GM18505 (cell line): ENCODE measurements around the gene PISD.
A peak's percentile ranks its signal among the peaks of the same experiment; 100 is the strongest.

Experiments used
- ATAC-seq: cut with Tn5 transposase; IDR thresholded peaks from one replicate; pipeline ENCODE4 v1.9.1; 2021; ENCODE audit not compliant: unreplicated experiment
- POLR2A ChIP-seq: IDR thresholded peaks from 4 replicates; pipeline ENCODE4 v1.6.1; 2011; ENCODE audit warnings: borderline replicate concordance; ENCODE audit not compliant: insufficient read depth, insufficient read length; ENCODE audit errors: extremely low read depth

PISD gene

DNA sequence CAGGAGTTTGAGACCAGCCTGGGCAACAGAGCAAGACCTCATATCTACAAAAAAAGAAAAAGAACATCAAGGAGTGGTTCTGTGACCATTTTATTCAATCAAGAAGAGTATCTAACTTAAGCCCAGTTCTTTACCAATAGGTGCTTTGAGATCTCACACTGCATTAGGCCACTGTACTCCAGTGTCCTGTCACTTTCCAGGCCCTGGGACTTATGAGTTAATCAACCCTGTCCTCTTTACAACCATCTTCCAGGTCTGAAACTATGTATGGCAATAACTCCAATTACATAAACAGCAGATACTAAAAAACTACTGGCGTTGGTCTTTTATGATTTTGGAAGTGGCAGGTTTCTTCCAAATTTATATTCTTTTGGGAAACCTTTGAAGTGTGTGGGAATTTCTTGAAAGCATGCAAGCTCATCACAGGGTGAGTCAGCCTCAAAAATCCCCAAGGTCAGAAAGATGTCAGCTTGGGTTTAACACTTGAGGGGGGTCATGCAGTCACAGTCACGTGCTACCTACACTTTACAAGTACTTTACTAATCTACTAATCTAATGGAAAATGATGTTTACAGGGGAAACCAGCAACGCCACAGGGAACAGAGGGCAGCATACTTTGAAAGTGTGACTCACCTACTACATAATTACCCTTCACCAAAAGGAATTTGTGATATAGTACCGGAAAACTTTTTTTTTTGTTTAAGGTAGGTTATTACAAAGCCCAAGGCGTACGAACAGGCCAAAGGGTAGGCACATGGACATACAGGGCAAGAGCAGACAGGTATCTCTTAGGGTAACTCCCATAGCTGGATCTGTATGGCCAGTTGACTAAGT is 15.6 kb downstream of the PISD start:
- ATAC-seq, result no peak
- no peak for TF ChIP-seq POLR2A

DNA sequence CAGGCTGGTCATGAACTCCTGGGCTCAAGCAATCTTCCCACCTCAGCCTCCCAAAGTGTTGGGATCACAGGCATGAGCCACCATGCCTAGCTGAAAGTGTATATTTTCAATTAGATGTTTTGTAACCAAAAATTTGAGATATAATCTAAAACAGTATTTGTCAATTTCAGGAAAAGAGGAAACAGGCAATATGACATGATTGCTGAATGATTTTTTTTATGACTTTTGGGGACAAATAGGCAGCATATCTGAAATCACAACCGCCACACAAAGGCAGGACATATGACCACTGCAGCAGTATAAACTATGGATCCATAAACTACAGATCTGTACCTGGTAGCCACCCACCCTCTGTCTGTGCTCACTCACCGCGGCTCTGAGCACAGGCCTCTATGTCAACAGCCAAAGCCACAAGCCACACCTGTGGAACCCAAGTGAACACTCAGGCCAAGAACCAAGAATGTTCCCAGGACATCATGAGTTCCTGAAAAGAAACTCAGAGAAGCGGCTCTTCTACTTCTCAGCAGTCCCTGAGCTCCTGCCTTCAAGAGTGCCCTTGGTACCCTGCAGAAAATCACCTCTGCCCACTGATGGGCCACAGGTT is 22.5 kb downstream of the PISD start:
- no peak for TF ChIP-seq POLR2A
- no peak for ATAC-seq

GRCh38 chr22:31637891-31638618 is 24.0 kb downstream of the PISD start:
- no peak for ATAC-seq
- peak; percentile 71 for TF ChIP-seq POLR2A

GRCh38 chr22:31637447-31637890 is 24.5 kb downstream of the PISD start:
- peak; percentile 72 for TF ChIP-seq POLR2A
- ATAC-seq, result no peak

- TF ChIP-seq POLR2A, result no peak
- no peak for ATAC-seq
Measured at GRCh38 chr22:31635638-31636306, 26.2 kb downstream of the PISD start.

DNA sequence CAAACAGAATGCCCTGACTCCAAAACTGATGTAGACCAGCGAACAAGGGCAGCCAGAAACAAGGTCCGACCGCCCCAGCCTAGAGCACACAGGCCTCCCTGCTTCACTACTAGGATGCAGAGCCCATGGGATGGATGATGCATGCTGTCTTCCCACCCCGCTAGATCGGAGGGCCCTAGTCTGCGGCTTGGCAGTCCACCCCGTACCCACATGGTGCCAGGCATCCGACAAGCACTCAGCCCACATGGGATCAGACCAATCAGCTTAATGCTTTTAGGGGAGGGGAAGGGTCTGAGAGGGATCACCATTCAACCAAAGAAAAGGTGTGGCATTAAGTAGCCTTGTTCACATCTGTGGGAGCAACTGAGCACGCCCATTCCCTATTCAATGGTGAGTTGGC is 30.6 kb downstream of the PISD start:
- ATAC-seq, result no peak
- no peak for TF ChIP-seq POLR2A

GRCh38 chr22:31630331-31631329 is 31.4 kb downstream of the PISD start:
- ATAC-seq, result peak; percentile 59
- TF ChIP-seq POLR2A, result peak; percentile 55

DNA sequence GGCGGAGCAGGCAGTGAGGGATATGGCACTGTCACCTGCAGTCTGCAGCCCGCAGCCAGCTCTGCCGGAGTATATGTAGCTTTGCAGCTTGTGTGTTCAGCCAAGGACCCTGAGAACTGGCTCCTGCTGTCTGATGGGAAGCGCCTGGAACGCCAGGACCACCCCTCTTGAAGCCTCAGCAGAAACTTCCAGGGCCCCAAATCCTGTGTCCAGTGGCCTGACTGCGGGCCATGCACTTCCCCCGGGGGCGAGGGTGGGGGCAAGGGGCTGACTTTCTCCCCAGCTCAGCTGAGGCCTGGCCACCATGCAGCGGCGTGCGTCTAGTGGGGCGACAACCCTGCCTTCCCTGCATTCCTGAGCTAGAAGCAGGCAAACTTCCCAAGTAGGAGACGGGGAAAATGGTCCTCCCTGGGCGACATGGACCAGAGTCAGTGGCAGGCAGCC is 32.3 kb downstream of the PISD start:
- TF ChIP-seq POLR2A, result no peak
- ATAC-seq, result no peak

- no peak for TF ChIP-seq POLR2A
- ATAC-seq, result no peak
Measured at GRCh38 chr22:31628969-31629708, 32.9 kb downstream of the PISD start.

DNA sequence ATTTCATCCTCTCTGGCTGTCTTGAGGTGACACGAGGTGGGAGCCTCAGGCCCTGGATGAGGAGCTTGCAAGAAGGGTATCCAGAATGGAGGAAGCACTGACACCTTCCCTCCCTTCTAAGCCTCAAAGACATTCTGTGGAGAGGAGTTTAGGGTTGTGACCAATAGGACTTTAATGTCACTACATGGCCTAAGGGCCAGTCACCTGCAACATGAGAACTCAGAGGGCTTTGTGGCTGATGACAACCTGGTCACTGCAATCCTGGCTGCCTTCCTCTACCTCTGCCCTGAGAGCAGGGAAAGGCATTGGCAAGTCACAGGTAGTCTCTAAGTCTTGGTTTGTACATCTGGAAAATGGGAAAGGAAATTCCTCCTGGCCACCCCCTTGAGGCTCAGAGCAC is 33.7 kb downstream of the PISD start:
- TF ChIP-seq POLR2A, result no peak
- ATAC-seq, result no peak

GRCh38 chr22:31627223-31627731 is 34.7 kb downstream of the PISD start:
- no peak for TF ChIP-seq POLR2A
- ATAC-seq, result no peak
